ENCODE data around the gene CSPG5. TPM values are rescaled to one million over a fixed set of nuclear protein-coding genes. Genes with fewer than 3 reads are reported as not detected.
A peak's percentile ranks its signal among the peaks of the same experiment; 100 is the strongest.

Gene CSPG5
- total and polyA plus RNA-seq, 4 donors: 7.7 to 24.9 (median 10.8) TPM

DNA sequence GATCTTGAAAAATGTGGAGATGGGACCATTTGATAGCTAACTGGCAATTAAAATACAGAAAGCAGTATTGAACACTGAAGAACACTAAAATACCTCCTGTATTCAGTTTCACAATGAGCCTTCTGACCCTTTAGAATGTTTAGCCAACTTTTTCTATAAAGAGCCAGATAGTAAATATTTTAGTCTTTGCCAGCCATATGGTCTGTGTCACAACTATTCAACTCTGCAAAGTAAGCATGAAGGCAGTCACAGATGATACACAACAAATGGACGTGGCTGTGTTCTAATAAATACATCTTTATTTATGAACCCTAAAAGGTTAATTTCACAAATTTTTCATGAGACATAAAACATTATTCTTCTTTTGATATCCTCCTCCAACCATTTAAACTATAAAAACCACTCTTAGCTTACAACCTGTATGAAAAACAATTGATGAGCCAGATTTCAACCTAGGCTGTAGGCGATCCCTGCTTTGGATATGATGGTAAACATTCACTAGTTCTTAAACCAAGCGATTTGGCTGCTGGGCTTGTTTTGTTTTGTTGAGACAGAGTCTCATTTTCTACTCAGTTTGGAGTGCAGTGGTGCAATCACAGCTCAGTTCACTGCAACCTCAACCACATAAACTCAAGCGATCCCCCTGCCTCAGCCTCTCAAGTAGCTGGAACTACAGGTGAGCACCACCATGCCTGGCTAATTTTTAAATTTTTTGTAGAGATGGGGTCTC, 13.6 kb upstream of the CSPG5 start:
- peaks cover 6 to 35% (median 30%) of the 10 kb centered on the region in 4 donors for H3K36me3 ChIP-seq (ENCODE audit: control insufficient read depth in 4 of 4, insufficient read depth in 4 of 4, low read length in 4 of 4)
- DNase-seq: peak; percentile 32 to 93 (median 85)
- 91% methylated on average over 4 of the region's 4 CpGs for WGBS, 2 donors

GRCh38 chr3:47590216-47590615, 11.6 kb upstream of the CSPG5 start:
- peaks cover 15 to 42% (median 35%) of the 10 kb centered on the region in 4 donors for H3K36me3 ChIP-seq (ENCODE audit: control insufficient read depth in 4 of 4, insufficient read depth in 4 of 4, low read length in 4 of 4)
- 93 to 96% methylated on average over 2 of the region's 2 CpGs for WGBS, 2 donors
- H3K9ac ChIP-seq (ENCODE audit: insufficient read depth in 1 of 2, low read length in 2 of 2): no peak overlapping the region
- no peak overlapping the region for H3K27ac ChIP-seq (ENCODE audit: low read depth in 1 of 2, low read length in 1 of 2)
- H3K27me3 ChIP-seq (ENCODE audit: control insufficient read depth in 3 of 3, insufficient read depth in 3 of 3, low read length in 2 of 3): no peaks in the 10 kb centered on the region
- no peak for TF ChIP-seq CTCF (IDR thresholded peaks at IDR 0.05; ENCODE audit: control extremely low read depth, extremely low read depth)
- H3K4me3 ChIP-seq: no peak overlapping the region
- peaks cover 0 to 8% (median 6%) of the 10 kb centered on the region in 5 donors for H3K4me1 ChIP-seq (ENCODE audit: control insufficient read depth in 5 of 5, insufficient read depth in 5 of 5, low read length in 5 of 5)
- H3K9me3 ChIP-seq (ENCODE audit: control insufficient read depth in 4 of 4, insufficient read depth in 3 of 4, low read length in 3 of 4): no peaks in the 10 kb centered on the region
- ATAC-seq (ENCODE audit: insufficient read depth, low FRiP score) (no peak), DNase-seq (no peak)

More for the DNA sequence above, 13.6 kb upstream of the CSPG5 start:
- no peak overlapping the region for H3K4me3 ChIP-seq
- H3K27ac ChIP-seq (ENCODE audit: low read depth in 1 of 2, low read length in 1 of 2): no peak overlapping the region
- no peaks in the 10 kb centered on the region for H3K9me3 ChIP-seq (ENCODE audit: control insufficient read depth in 4 of 4, insufficient read depth in 3 of 4, low read length in 3 of 4)
- H3K9ac ChIP-seq (ENCODE audit: insufficient read depth in 1 of 2, low read length in 2 of 2): no peak overlapping the region
- no peak for TF ChIP-seq CTCF (IDR thresholded peaks at IDR 0.05; ENCODE audit: control extremely low read depth, extremely low read depth)
- H3K27me3 ChIP-seq (ENCODE audit: control insufficient read depth in 3 of 3, insufficient read depth in 3 of 3, low read length in 2 of 3): no peaks in the 10 kb centered on the region
- no peak for ATAC-seq (ENCODE audit: insufficient read depth, low FRiP score)
- peaks cover 0 to 8% (median 6%) of the 10 kb centered on the region in 5 donors for H3K4me1 ChIP-seq (ENCODE audit: control insufficient read depth in 5 of 5, insufficient read depth in 5 of 5, low read length in 5 of 5)

GRCh38 chr3:47588587-47588986, 9.9 kb upstream of the CSPG5 start:
- H3K36me3 ChIP-seq (ENCODE audit: control insufficient read depth in 4 of 4, insufficient read depth in 4 of 4, low read length in 4 of 4): peaks cover 18 to 33% (median 29%) of the 10 kb centered on the region in 4 donors
- no peak overlapping the region for H3K9ac ChIP-seq (ENCODE audit: insufficient read depth in 1 of 2, low read length in 2 of 2)
- H3K4me3 ChIP-seq: no peak overlapping the region
- no peaks in the 10 kb centered on the region for H3K9me3 ChIP-seq (ENCODE audit: control insufficient read depth in 4 of 4, insufficient read depth in 3 of 4, low read length in 3 of 4)
- peaks cover 0 to 8% (median 6%) of the 10 kb centered on the region in 5 donors for H3K4me1 ChIP-seq (ENCODE audit: control insufficient read depth in 5 of 5, insufficient read depth in 5 of 5, low read length in 5 of 5)
- DNase-seq (no peak), ATAC-seq (ENCODE audit: insufficient read depth, low FRiP score) (no peak)
- H3K27me3 ChIP-seq (ENCODE audit: control insufficient read depth in 3 of 3, insufficient read depth in 3 of 3, low read length in 2 of 3): no peaks in the 10 kb centered on the region
- WGBS, 2 donors: 96 to 97% methylated on average over 4 of the region's 4 CpGs
- no peak for TF ChIP-seq CTCF (IDR thresholded peaks at IDR 0.05; ENCODE audit: control extremely low read depth, extremely low read depth)
- no peak overlapping the region for H3K27ac ChIP-seq (ENCODE audit: low read depth in 1 of 2, low read length in 1 of 2)
